ENCODE measurements around the gene RHBDD3.

DNA sequence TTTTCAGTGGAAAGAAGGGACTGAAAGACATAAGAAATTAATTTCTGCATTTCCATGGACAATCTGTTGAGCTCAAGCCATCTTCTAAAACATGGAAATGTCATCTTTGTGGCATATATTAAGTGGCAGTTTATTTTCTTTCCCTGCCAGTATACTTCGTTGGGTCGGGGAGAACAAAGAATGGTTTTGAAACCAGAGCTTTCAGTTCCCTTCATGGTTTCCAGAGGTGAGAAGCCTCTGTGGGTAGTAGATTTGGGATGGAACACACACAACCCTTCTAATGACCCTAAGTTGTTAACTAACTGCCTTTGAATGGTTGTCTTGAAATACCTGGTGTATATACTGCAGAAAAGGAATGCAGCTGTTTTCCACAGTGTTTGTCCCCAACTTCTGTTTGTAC, 21.1 kb upstream of the RHBDD3 start:
- TF ChIP-seq BHLHE40 (IDR thresholded peaks at IDR 0.05; ENCODE audit: low read depth, low read length) = no peak
- TF ChIP-seq, protein P1, sequence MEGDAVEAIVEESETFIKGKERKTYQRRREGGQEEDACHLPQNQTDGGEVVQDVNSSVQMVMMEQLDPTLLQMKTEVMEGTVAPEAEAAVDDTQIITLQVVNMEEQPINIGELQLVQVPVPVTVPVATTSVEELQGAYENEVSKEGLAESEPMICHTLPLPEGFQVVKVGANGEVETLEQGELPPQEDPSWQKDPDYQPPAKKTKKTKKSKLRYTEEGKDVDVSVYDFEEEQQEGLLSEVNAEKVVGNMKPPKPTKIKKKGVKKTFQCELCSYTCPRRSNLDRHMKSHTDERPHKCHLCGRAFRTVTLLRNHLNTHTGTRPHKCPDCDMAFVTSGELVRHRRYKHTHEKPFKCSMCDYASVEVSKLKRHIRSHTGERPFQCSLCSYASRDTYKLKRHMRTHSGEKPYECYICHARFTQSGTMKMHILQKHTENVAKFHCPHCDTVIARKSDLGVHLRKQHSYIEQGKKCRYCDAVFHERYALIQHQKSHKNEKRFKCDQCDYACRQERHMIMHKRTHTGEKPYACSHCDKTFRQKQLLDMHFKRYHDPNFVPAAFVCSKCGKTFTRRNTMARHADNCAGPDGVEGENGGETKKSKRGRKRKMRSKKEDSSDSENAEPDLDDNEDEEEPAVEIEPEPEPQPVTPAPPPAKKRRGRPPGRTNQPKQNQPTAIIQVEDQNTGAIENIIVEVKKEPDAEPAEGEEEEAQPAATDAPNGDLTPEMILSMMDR (conservative IDR thresholded peaks at IDR 0.05; ENCODE audit: low read depth, low read length) = no peak
- TF ChIP-seq MAFK (IDR thresholded peaks at IDR 0.05; ENCODE audit: low read depth, low read length) = no peak
- TF ChIP-seq FOS (IDR thresholded peaks at IDR 0.05; ENCODE audit: low read depth, low read length) = no peak
- TF ChIP-seq POLR2A (IDR thresholded peaks at IDR 0.05; ENCODE audit: low read depth, low read length) = no peak
- no peak for TF ChIP-seq RCOR1 (IDR thresholded peaks at IDR 0.05; ENCODE audit: insufficient replicate concordance, low read length)
- no peak for TF ChIP-seq MXI1 (IDR thresholded peaks at IDR 0.05; ENCODE audit: borderline replicate concordance, low read depth, low read length)
- TF ChIP-seq, protein P2, sequence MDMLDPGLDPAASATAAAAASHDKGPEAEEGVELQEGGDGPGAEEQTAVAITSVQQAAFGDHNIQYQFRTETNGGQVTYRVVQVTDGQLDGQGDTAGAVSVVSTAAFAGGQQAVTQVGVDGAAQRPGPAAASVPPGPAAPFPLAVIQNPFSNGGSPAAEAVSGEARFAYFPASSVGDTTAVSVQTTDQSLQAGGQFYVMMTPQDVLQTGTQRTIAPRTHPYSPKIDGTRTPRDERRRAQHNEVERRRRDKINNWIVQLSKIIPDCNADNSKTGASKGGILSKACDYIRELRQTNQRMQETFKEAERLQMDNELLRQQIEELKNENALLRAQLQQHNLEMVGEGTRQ (IDR thresholded peaks at IDR 0.05; ENCODE audit: low read depth, low read length) = no peak
- no peak for TF ChIP-seq RAD21 (IDR thresholded peaks at IDR 0.05; ENCODE audit: low read length)
- no peak for TF ChIP-seq CEBPB (IDR thresholded peaks at IDR 0.05; ENCODE audit: low read depth, low read length)
- no peak for TF ChIP-seq NFE2L2 (IDR thresholded peaks at IDR 0.05; ENCODE audit: low read depth, low read length)
- no peak for TF ChIP-seq CHD1 (IDR thresholded peaks at IDR 0.05; ENCODE audit: low read depth, low read length)

Measured in IMR-90 (cell line).